ENCODE measurements around the gene ARGLU1.

ARGLU1 gene

GRCh38 chr13:106524108-106524507 is 43.8 kb downstream of the ARGLU1 start:
- no peak for DNase-seq (ENCODE audit: low spot score)

GRCh38 chr13:106523576-106523975 is 44.4 kb downstream of the ARGLU1 start:
- DNase-seq (ENCODE audit: low spot score): no peak

- DNase-seq (ENCODE audit: low spot score): no peak
Observed at GRCh38 chr13:106522898-106523525, 44.9 kb downstream of the ARGLU1 start.

- no peak for DNase-seq (ENCODE audit: low spot score)
Observed at GRCh38 chr13:106522112-106522705, 45.7 kb downstream of the ARGLU1 start.

DNA sequence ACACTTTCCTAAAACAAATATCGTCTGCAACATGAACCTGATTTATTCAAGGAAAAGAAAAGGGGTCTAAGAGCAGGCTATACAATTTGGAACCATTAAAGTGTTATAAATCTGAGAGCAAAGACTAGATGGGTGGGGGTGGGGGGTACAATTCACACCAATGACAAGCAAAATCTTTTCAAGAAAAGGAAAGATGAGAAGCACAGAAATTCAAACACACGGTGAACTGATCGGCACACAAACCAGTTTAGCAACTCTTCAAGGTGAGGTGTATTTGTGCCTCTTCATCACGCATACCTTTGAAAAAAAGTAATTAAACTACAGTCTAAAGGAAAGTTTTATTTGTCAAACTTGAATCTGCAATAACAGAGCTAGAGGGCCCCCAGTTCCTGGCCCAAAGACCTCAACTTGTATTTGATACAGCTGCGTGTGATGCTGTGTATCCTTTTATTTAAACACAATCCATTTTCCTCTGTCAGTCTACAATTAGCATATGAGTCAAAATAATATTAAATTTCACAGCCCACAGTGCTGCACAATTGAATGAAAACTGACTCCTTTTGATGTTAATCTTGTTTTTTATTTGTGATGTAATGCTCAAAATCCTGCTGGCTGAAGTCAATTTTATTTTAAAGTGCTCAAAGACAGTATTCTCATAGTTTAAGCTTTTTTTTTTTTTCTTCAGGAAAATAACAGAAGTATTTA is 46.7 kb downstream of the ARGLU1 start:
- DNase-seq (ENCODE audit: low spot score): no peak

DNA sequence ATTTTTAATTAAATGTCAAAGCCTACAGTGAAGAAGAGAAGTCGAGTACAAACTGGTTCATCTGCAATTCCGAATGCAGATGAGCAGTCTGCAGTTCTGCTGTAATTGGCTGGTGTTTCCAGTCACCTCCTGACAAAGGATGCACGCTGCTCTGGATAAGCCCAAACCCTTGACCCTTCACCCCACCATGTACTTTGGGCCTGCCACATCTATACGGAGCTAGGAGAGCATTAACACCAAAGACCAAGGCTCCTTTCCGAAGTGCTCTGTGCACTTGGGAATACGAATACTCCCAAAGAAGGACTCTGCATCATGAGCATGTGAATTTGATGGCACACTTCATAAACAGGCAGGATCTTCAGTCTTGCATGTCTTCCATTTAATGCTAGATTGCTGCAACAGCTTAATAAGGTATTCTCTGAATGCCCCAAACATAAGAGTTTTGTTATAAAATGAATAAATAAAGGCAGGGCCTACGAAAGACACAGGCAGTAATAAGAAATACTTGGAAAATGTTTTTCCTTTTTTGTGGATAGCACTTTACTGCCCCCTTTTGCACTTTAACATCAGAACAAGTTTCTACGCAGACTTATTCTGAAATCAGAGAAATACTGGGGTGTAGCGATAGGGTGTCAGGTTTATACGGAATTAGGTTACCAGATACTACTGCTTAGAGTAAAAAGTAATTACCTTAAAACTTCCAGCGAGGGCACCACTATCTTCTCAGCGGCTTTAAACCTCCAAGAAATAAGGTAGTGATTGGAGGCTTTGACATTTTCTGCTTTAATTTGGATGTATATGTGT is 47.5 kb downstream of the ARGLU1 start:
- DNase-seq (ENCODE audit: low spot score): no peak

DNA sequence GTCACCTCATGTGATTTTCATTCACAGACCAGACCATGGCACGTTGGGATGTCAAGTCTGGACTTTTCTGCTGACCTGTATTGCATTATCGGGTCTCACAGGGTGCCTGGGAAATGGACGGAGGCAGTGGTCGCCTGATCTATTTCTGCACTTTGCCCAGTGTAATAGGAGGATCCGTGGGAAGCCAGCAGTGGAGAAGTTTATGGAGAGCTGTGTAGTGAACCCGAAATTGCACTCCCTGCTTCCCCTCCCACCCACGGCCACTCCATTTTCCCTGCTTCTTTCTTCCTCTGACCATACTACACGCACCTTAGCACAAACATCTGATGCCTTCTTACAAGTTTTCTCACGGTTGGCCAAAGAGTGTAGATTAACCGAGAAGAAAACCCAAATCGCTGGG is 49.4 kb downstream of the ARGLU1 start:
- DNase-seq (ENCODE audit: low spot score): no peak

GRCh38 chr13:106517109-106517847 is 50.7 kb downstream of the ARGLU1 start:
- DNase-seq (ENCODE audit: low spot score): no peak

- no peak for DNase-seq (ENCODE audit: low spot score)
Observed at GRCh38 chr13:106515635-106516254, 52.2 kb downstream of the ARGLU1 start.

DNA sequence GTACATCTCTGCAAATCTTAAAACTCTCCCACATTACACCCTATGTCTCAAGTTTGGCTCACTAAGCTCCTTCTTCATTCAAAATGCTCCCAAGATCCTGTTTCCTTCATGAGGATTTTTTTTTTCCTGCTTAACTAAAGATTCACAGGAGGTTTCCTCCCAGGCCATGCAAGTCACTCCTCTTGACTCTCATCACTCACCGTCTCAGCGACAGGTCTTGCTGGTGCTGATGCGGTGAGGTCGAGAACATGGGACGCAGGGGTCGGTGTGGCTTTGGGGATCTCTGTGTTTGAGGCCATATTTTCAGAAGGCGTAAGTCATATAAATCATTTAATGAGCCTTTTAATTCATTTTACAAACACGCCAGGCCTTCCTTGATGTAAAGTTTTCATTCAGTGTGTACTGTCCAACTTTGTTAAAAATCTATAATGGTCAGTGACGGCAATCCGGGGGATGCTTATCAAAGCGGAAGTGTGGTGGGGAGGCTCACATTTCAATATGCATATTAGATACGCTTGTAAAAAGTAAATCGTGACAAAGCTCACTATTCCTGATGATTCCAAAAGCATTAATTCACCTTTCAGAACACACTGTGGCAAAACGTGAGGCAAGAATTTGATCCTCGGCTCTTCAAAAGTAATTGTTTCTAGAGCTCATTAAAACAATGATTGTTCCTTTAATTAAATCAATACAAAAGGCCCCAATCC is 52.9 kb downstream of the ARGLU1 start:
- no peak for DNase-seq (ENCODE audit: low spot score)

DNA sequence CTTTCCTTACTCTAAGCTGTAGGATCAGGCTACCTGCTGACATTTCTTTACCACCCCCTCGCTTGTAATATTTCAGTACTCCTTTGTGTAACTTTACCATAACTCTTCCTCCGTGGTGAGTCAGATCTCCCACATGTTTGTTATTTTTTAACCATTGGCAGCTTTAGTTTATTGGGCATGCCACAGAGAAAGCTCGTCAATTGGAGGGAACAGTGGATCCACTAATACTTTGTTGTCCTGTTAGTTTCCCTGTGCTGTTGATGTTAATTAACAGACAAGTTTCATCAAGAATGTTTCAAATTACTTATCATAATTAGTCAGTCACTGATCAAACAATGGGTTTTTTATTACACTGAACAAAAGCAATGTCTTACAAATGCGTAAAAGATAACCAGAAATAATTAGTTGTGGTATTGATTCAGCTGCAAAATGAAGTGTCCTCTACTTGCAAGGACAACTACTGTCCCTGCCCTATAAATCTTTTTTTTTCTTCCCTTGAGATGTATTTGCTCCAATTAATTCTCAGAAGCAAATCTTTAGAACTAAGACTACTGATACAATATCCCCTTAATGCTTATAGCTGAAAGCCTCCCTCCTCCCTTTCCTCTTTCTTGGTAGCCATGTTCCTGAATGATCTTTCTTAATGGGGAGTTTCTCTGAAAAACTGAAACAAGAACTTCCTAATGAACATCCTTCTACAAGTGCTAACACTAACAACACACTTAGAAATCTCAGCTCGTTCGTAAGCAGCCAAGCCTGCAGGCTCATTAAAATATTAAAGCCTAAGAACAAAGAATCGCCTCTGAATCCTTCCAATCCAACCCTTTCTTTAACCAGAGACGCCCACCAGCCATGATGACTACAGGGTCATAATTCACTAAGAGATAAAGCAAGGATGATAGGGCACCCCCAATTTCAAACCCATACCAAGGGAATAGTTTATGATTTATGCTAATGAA is 54.6 kb downstream of the ARGLU1 start:
- peak; percentile 34 for DNase-seq (ENCODE audit: low spot score)

DNA sequence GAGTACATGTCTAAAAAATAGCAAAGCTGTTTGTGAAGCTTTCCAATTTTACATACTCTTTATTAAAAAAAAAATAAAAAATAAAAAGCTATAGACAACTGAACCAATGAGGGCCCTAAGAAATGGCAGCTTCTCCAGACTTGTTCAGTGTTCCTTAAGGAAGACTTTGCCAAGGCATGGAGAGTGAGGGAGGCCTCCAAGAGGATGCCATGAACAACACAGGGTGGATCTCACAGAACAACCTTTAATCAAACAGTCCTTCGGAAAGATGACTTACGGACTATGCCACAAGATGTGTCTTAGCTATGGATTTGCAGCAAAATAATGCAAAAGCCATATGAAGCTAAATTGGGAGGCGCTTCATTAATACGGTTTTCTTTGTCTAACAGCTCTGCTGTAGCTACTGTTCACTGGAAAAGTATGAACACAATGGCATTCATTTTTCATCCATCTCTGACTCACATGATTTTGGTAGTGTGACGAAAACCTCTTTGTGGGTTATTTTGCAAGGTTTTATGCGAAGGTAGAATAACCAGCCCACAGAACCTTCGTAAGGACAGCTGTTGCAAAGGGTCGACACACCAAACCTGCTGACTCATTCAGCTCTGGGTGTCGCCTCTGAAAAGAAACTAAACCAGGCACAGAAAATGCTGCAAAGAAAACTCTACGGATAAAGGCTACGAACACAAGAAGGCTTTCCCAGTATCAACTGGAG is 60.2 kb downstream of the ARGLU1 start:
- peak; percentile 31 for DNase-seq (ENCODE audit: low spot score)

GRCh38 chr13:106506286-106506685 is 61.7 kb downstream of the ARGLU1 start:
- no peak for DNase-seq (ENCODE audit: low spot score)

GRCh38 chr13:106505732-106506131 is 62.2 kb downstream of the ARGLU1 start:
- DNase-seq (ENCODE audit: low spot score): no peak

GRCh38 chr13:106505295-106505694 is 62.6 kb downstream of the ARGLU1 start:
- DNase-seq (ENCODE audit: low spot score): no peak

DNA sequence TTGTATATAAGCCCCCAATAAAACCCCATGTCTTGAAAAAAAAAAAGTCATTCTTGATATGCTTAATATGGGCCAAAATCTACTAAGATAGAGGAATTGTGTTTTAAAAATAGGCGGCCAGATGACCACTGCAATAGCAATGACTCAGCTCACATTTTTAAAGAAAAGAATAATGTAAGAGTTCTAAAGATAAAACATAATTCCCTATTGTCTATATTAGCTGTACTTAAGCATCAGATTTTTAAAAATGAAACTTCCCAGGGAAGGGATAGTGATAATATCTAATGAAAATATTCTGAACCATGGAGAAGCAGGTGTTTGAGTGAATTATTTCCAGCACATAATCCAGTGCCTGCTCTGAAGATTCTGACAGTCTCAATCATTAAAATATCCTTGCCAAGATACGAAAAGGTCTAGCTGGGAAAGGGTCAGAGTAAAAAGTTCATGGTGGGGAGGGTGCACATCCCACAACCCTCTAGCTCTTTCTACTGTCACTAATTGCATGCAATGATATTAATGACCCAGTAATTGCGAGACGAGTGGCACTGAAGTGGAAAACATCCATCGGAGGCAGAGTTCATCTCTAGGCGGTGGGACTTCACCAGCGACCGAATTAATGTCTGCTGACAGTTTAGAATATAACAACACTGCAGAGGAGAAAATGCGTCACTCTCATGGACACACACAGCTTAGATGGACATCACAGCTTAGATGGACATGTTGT is 64.0 kb downstream of the ARGLU1 start:
- no peak for DNase-seq (ENCODE audit: low spot score)

DNA sequence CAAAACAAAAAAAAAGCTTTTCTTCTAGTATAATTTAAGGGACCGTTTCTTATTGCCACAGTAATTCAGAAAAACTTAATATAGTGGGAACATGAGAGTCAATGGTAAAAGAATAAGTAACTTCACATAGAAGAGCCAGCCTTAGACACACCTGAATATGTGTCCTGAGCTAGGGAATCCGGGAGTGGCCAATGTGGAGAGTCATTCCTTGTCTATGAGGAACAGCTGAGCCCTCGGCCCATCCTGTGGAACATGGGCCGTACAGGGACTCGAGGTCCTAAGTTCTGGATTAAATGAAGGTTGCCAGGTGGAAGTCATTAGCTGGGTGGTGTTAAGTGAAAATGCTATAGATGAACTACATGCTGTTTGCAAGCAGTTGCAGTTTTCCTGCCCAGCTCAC is 64.7 kb downstream of the ARGLU1 start:
- peak; percentile 33 for DNase-seq (ENCODE audit: low spot score)

DNA sequence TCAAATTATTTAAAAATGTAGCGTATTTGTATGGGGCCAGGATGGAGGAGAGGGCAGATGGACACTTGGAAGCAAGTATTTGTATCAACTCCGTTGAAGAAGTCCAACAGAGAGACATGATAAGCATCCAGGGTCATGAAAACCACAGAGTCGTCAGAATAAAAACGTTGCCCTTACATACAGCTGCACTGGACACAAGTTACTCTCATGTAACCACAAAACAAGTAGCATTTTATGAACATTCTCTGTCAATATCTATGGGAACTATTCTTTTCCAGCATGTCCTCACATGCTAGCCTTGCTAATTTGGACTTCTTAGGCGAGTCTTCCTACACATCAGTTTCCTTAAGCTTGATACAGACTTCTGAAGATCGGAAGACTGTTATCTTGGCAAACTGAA is 67.5 kb downstream of the ARGLU1 start:
- no peak for DNase-seq (ENCODE audit: low spot score)
